D721Med (cell line): Measurements from ENCODE around the gene CEMIP2.

ENCODE experiments used
- DNase-seq: peaks from one replicate; pipeline ENCODE4 v3.0.0; 2011; ENCODE audit warnings: low spot score; ENCODE audit not compliant: insufficient read length
- FAIRE-seq: peaks from 2 replicates; lab custom pipeline; 2011; peaks lifted over from hg19 to GRCh38; lab: Jason Lieb, UNC
- TF ChIP-seq, protein P1 (sequence below): IDR thresholded peaks from 2 replicates; pipeline ENCODE4 v1.5.1; 2012; ENCODE audit warnings: mild to moderate bottlenecking, control low read depth; ENCODE audit not compliant: insufficient read depth; ENCODE audit errors: missing control alignments

The CEMIP2 gene

GRCh38 chr9:71637926-71638325 lies 130.4 kb downstream of the CEMIP2 start:
- DNase-seq (no peak), FAIRE-seq (no peak)
- TF ChIP-seq, protein P1, sequence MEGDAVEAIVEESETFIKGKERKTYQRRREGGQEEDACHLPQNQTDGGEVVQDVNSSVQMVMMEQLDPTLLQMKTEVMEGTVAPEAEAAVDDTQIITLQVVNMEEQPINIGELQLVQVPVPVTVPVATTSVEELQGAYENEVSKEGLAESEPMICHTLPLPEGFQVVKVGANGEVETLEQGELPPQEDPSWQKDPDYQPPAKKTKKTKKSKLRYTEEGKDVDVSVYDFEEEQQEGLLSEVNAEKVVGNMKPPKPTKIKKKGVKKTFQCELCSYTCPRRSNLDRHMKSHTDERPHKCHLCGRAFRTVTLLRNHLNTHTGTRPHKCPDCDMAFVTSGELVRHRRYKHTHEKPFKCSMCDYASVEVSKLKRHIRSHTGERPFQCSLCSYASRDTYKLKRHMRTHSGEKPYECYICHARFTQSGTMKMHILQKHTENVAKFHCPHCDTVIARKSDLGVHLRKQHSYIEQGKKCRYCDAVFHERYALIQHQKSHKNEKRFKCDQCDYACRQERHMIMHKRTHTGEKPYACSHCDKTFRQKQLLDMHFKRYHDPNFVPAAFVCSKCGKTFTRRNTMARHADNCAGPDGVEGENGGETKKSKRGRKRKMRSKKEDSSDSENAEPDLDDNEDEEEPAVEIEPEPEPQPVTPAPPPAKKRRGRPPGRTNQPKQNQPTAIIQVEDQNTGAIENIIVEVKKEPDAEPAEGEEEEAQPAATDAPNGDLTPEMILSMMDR: no peak

GRCh38 chr9:71637375-71637774 lies 130.9 kb downstream of the CEMIP2 start:
- TF ChIP-seq, protein P1: no peak
- no peak for FAIRE-seq
- no peak for DNase-seq

GRCh38 chr9:71636143-71636839 lies 132.0 kb downstream of the CEMIP2 start:
- TF ChIP-seq, protein P1: no peak
- DNase-seq: no peak
- no peak for FAIRE-seq

GRCh38 chr9:71634752-71635151 lies 133.6 kb downstream of the CEMIP2 start:
- TF ChIP-seq, protein P1: peak; percentile 28
- no peak for FAIRE-seq

More at GRCh38 chr9:71634752-71635151, 133.6 kb downstream of the CEMIP2 start:
- DNase-seq: no peak
